Small intestine (tissue), 7 donors: ENCODE data around the gene TTC23. TPM values are rescaled to one million over a fixed set of nuclear protein-coding genes. Genes with fewer than 3 reads are reported as not detected.

ENCODE experiments used
- DNase-seq, 2 donors: peaks; one replicate each; pipeline versions ENCODE4 v3.0.0 to v3.0.0-alpha.2; 2013
- FAIRE-seq: peaks from 2 replicates; lab custom pipeline; 2012; peaks lifted over from hg19 to GRCh38; lab: Jason Lieb, UNC
- H3K27ac ChIP-seq, 3 donors: one replicate each; pipeline ENCODE4 v1.5.1; 2013; ENCODE audit warnings: low read length in 2 of 3, mild to moderate bottlenecking in 2 of 3, control low read depth in 1 of 3, inconsistent platforms in 1 of 3, low read depth in 1 of 3, moderate library complexity in 1 of 3
- H3K27me3 ChIP-seq, 3 donors: one replicate each; pipeline ENCODE4 v1.6.1; 2013; ENCODE audit warnings: low read length in 3 of 3, inconsistent platforms in 1 of 3; ENCODE audit not compliant: control insufficient read depth in 3 of 3, insufficient read depth in 3 of 3
- H3K36me3 ChIP-seq, 3 donors: one replicate each; pipeline ENCODE4 v1.6.1; 2013; ENCODE audit warnings: low read length in 3 of 3, inconsistent platforms in 1 of 3, low read depth in 1 of 3, mild to moderate bottlenecking in 1 of 3, moderate library complexity in 1 of 3; ENCODE audit not compliant: control insufficient read depth in 3 of 3, insufficient read depth in 2 of 3
- H3K4me1 ChIP-seq, 3 donors: one replicate each; pipeline ENCODE4 v1.6.1; 2013; ENCODE audit warnings: low read length in 2 of 3, inconsistent platforms in 1 of 3, low read depth in 1 of 3, mild to moderate bottlenecking in 1 of 3, moderate library complexity in 1 of 3; ENCODE audit not compliant: control insufficient read depth in 3 of 3, insufficient read depth in 2 of 3
- H3K4me3 ChIP-seq, 3 donors: one replicate each; pipeline ENCODE4 v1.5.1; 2013; ENCODE audit warnings: low read length in 3 of 3, control low read depth in 1 of 3, inconsistent platforms in 1 of 3, low read depth in 1 of 3, mild to moderate bottlenecking in 1 of 3, moderate library complexity in 1 of 3
- H3K9me3 ChIP-seq, 2 donors: one replicate each; pipeline ENCODE4 v1.6.1; 2013; ENCODE audit warnings: low read depth in 1 of 2, low read length in 1 of 2; ENCODE audit not compliant: control insufficient read depth in 2 of 2, insufficient read depth in 1 of 2
- WGBS, 3 donors: extraction: QIAGEN DNeasy Blood & Tissue Kit; methylation state at CpG; one replicate each; pipeline ENCODE4 v1.1.7; 2013; 5-methylcytosine and 5-hydroxymethylcytosine counted together
- polyA plus RNA-seq, 4 donors: library from polyadenylated mRNA; stranded (reverse) in 3 of 4; unstranded in 1 of 4; fragments of 200-250 nt in 3 of 4; fragments of 120-200 nt in 1 of 4; gene quantifications; one replicate each; pipeline versions ENCODE4 v1.2.1 to v1.2.3, GENCODE V29; 2013
- donor health status: healthy with polysubstance abuse.
- donor health status: control.
- donor health status: control.
- donor health status: Bipolar disorder and iron deficiency.
- donor health status: healthy.

The TTC23 gene
- polyA plus RNA-seq, 4 donors: 3.6 to 17.2 (median 6.3) TPM

- H3K4me3 ChIP-seq: no peak overlapping the region
- H3K36me3 ChIP-seq: peaks cover 0 to 4% (median 0%) of the 10 kb centered on the region in 3 donors
- peaks cover 4 to 15% (median 5%) of the 10 kb centered on the region in 3 donors for H3K4me1 ChIP-seq
- H3K27me3 ChIP-seq: no peaks in the 10 kb centered on the region
- no peak overlapping the region for H3K27ac ChIP-seq
- DNase-seq (no peak), FAIRE-seq (no peak)
- no peaks in the 10 kb centered on the region for H3K9me3 ChIP-seq
- WGBS, 3 donors: 85 to 92% (median 88%) methylated on average over 10 of the region's 10 CpGs
Observed at GRCh38 chr15:99121207-99121606, 128.2 kb downstream of the TTC23 start.

DNA sequence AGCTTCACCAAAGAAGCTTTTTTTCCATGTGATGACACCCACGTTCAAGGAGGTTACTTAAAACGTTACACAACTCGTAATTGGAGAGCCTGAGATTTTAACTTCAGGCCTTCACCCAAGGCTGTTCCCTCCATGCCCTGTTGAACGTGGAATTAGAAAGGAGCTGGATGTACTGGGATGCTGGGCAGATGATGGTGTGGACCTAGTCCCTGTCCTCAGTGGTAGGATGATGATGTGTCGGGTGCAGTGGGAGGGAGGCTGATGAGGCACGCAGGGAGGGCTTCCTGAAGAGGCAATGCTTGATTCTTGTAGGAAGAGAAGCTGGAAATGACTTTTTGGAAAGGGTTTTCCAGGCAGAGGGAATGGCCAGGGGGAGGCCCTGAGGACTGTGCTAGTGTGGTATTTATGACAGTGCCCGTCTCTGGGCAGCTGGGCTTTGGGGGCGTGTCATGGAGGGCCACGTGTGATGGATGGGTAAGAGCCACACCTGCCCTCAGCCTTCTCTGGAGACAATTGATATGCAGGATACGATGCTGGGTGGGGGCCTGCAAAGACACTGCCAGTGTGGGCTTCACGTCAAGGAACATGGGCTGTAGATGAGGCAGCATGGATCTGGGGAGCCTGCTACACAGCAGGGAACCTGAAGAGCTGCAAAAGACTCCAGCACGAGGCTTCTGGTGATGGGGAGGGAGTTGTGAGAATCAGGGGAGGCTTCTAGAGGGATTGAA lies 129.2 kb downstream of the TTC23 start:
- Histone ChIP-seq H3K36me3 (peaks cover 0 to 3% (median 0%) of the 10 kb centered on the region in 3 donors), H3K9me3 (no peaks in the 10 kb centered on the region), H3K27me3 (no peaks in the 10 kb centered on the region), H3K4me3 (no peak overlapping the region), H3K27ac (no peak overlapping the region), H3K4me1 (peaks cover 4 to 15% (median 5%) of the 10 kb centered on the region in 3 donors)
- FAIRE-seq (no peak), DNase-seq (no peak)
- WGBS, 3 donors: 75 to 86% (median 82%) methylated on average over 12 of the region's 12 CpGs

GRCh38 chr15:99118801-99119546 lies 130.4 kb downstream of the TTC23 start:
- Histone ChIP-seq H3K36me3 (peaks cover 0 to 9% (median 0%) of the 10 kb centered on the region in 3 donors), H3K27ac (no peak overlapping the region), H3K9me3 (no peaks in the 10 kb centered on the region), H3K27me3 (no peaks in the 10 kb centered on the region), H3K4me1 (peaks cover under 1 to 9% (median 5%) of the 10 kb centered on the region in 3 donors), H3K4me3 (no peak overlapping the region)
- no peak for DNase-seq
- 79 to 94% (median 91%) methylated on average over 22 of the region's 22 CpGs for WGBS, 3 donors
- FAIRE-seq: no peak

GRCh38 chr15:99118258-99118632 lies 131.1 kb downstream of the TTC23 start:
- Histone ChIP-seq H3K4me1 (peaks cover 0 to 4% (median 1%) of the 10 kb centered on the region in 3 donors), H3K9me3 (no peaks in the 10 kb centered on the region), H3K36me3 (peaks cover 0 to 6% (median 0%) of the 10 kb centered on the region in 3 donors), H3K27ac (no peak overlapping the region), H3K27me3 (no peaks in the 10 kb centered on the region), H3K4me3 (no peak overlapping the region)
- no peak for DNase-seq
- WGBS, 3 donors: 78 to 88% (median 78%) methylated on average over 7 of the region's 7 CpGs
- no peak for FAIRE-seq

- H3K36me3 ChIP-seq: peaks cover 0 to 6% (median 0%) of the 10 kb centered on the region in 3 donors
- no peaks in the 10 kb centered on the region for H3K9me3 ChIP-seq
- WGBS, 3 donors: 83 to 91% (median 87%) methylated on average over 20 of the region's 20 CpGs
- no peaks in the 10 kb centered on the region for H3K27me3 ChIP-seq
- no peak for DNase-seq
- FAIRE-seq: no peak
- H3K27ac ChIP-seq: no peak overlapping the region
- H3K4me3 ChIP-seq: no peak overlapping the region
- no peaks in the 10 kb centered on the region for H3K4me1 ChIP-seq
Observed at GRCh38 chr15:99117563-99118257, 131.7 kb downstream of the TTC23 start.

DNA sequence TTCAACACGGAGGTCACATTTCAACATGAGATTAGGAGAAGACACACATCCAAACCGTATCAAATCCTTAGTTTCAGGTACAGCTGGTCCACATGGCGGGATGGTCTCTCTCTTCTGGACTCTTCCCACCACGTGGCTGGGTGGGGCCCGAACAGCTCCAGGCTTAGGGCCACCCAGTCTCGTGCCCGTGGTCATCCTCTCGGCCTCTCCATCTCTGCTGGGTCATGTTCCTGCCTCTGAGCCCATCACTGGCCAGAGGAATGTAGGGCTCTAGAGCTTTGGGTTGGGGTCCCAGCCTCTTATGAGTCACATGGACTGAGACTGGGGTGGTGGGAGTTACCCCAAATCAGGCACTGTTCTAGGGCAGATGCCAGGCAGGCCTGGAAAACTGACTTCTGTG lies 132.3 kb downstream of the TTC23 start:
- Histone ChIP-seq H3K4me3 (no peak overlapping the region), H3K27ac (no peak overlapping the region), H3K4me1 (no peaks in the 10 kb centered on the region), H3K9me3 (no peaks in the 10 kb centered on the region), H3K36me3 (peaks cover 0 to 6% (median 0%) of the 10 kb centered on the region in 3 donors), H3K27me3 (no peaks in the 10 kb centered on the region)
- WGBS, 3 donors: 80 to 90% (median 88%) methylated on average over 8 of the region's 8 CpGs
- no peak for FAIRE-seq
- DNase-seq: no peak

- FAIRE-seq: no peak
- Histone ChIP-seq H3K36me3 (peaks cover 0 to 6% (median 0%) of the 10 kb centered on the region in 3 donors), H3K4me1 (no peaks in the 10 kb centered on the region), H3K27me3 (peaks cover 0 to 1% (median 0%) of the 10 kb centered on the region in 3 donors), H3K9me3 (no peaks in the 10 kb centered on the region), H3K4me3 (no peak overlapping the region), H3K27ac (no peak overlapping the region)
- 75 to 86% (median 86%) methylated on average over 11 of the region's 11 CpGs for WGBS, 3 donors
- DNase-seq: no peak
Observed at GRCh38 chr15:99115300-99116215, 133.8 kb downstream of the TTC23 start.
